ENCODE data around the gene CNTRL.

DNA sequence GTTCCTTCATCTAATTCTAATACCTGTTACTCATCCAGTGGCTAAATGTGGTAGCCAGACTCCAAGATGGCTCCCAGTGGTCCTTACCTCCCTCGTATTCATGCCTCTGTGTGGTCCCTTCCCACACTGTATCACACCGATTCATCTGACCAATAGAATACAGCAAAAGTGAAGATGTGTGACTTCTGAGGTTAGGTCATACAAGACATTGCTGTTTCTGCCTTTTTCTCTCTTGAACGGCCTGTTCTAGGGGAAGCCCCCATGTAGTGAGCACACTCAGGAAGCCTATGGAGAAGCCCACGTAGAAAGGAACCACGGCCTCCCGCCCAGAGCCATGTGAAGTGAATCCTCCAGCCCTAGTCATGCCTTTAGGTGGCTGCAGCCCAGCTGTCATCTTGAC lies 15.2 kb upstream of the CNTRL start:
- TF ChIP-seq, protein P1, sequence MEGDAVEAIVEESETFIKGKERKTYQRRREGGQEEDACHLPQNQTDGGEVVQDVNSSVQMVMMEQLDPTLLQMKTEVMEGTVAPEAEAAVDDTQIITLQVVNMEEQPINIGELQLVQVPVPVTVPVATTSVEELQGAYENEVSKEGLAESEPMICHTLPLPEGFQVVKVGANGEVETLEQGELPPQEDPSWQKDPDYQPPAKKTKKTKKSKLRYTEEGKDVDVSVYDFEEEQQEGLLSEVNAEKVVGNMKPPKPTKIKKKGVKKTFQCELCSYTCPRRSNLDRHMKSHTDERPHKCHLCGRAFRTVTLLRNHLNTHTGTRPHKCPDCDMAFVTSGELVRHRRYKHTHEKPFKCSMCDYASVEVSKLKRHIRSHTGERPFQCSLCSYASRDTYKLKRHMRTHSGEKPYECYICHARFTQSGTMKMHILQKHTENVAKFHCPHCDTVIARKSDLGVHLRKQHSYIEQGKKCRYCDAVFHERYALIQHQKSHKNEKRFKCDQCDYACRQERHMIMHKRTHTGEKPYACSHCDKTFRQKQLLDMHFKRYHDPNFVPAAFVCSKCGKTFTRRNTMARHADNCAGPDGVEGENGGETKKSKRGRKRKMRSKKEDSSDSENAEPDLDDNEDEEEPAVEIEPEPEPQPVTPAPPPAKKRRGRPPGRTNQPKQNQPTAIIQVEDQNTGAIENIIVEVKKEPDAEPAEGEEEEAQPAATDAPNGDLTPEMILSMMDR (IDR thresholded peaks at IDR 0.05; ENCODE audit: low read length): no peak
- TF ChIP-seq EZH2 (IDR thresholded peaks at IDR 0.05; ENCODE audit: borderline replicate concordance, low read length): no peak

Measured in OCI-LY1 (cell line).